HG02938 (cell line): ENCODE results near the gene ARSI.
"Not testable (repeated sequence)": the region's sequence is repeated elsewhere in the genome, so short reads cannot be mapped to it uniquely, and the experiment has no call there.

ENCODE experiments used
- ATAC-seq: cut with Tn5 transposase; IDR thresholded peaks from one replicate; pipeline ENCODE4 v1.9.1; 2021; ENCODE audit warnings: mild to moderate bottlenecking, moderate library complexity; ENCODE audit not compliant: unreplicated experiment

The ARSI gene

DNA sequence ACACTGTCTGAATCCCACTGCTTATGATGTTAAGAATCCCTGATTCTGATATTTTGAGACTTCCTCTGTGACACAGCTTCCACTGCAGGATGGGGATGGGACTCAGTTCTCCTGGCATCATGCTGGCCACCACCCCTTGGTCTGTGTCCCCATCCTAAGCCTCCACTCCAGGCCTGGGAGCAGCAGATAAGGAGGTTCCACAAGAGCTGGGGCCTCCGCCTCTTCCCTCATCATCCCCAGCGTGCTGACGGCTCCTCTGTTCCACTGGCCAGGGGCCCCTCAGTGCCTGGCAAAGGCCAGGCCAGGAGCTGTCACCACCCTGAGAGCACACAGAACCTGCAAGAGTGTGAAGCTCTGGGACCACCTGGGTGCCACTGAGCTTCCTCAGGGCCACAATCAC lies 53.8 kb downstream of the ARSI start:
- no peak for ATAC-seq

DNA sequence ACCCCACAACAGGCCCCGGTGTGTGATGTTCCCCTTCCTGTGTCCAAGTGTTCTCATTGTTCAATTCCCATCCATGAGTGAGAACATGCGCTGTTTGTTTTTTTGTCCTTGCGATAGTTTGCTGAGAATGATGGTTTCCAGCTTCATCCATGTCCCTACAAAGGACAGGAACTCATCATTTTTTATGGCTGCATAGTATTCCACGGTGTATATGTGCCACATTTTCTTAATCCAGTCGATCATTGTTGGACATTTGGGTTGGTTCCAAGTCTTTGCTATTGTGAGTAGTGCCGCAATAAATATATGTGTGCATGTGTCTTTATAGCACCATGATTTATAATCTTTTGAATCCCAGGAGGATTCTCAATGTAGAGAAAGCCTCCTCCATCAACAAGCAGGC lies 54.2 kb downstream of the ARSI start:
- not testable (repeated sequence) for ATAC-seq

DNA sequence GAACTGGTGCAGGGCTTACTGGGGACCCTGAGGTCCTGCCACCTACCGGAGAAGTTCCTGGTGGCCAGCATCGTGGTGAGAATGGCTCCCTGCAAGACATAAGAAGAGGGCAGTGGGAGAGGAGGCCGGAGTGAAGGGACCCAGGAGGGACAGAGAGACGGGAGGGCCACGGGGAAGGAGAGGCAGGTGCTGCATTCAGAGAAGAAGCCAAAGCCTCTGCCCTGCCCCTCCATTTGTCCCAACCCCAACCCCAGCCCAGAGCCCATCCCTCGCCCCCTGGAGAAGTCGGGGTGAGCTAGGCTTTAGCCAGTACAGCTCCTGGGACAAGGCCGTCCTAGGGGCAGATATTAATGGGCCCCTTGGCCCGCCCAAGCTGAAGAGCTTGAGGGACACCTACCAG lies 55.0 kb downstream of the ARSI start:
- ATAC-seq: no peak

GRCh38 chr5:150246835-150247234 lies 55.9 kb downstream of the ARSI start:
- ATAC-seq: no peak

- ATAC-seq: no peak
Observed at GRCh38 chr5:150246429-150246828, 56.3 kb downstream of the ARSI start.
